ENCODE results near the gene TMEM163. TPM values are rescaled to one million over a fixed set of nuclear protein-coding genes. Genes with fewer than 3 reads are reported as not detected.

TMEM163 gene
- total RNA-seq, 1 donor from 2014 or later: 0.95 TPM

DNA sequence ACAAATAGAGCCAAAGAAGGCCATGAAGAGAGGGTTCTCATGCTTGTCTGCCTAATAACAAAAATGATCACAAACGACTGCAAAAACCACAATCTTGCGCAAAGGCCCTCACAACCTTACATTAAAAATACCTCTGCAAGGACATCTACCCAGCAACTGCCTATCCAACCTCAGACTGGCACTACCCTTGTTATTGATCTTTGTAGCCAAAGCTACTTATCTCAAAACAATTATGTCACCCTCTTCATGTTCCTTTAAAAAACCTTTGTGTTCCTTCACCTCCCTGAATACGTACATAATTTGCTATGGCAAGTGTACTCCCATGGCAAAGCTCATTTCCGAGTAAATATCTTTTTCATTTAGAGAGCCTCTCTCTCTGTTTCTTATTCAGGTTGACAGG is 44.1 kb downstream of the TMEM163 start:
- Histone ChIP-seq H3K9ac (no peak overlapping the region), H3K79me2 (ENCODE audit: low read depth) (no peaks in the 10 kb centered on the region), H3K4me1 (peaks cover 9% of the 10 kb centered on the region), H3F3A (ENCODE audit: low read depth) (no peaks in the 10 kb centered on the region), H3K4me3 (no peak overlapping the region), H4K20me1 (ENCODE audit: low read depth) (no peaks in the 10 kb centered on the region), H2AFZ (replicated peaks) (no peak overlapping the region), H3K27ac (no peak overlapping the region), H3K27me3 (no peaks in the 10 kb centered on the region), H3K36me3 (no peaks in the 10 kb centered on the region), H3K4me2 (no peak overlapping the region), H3K9me3 (ENCODE audit: low read depth) (no peaks in the 10 kb centered on the region)
- TF ChIP-seq, protein P1, sequence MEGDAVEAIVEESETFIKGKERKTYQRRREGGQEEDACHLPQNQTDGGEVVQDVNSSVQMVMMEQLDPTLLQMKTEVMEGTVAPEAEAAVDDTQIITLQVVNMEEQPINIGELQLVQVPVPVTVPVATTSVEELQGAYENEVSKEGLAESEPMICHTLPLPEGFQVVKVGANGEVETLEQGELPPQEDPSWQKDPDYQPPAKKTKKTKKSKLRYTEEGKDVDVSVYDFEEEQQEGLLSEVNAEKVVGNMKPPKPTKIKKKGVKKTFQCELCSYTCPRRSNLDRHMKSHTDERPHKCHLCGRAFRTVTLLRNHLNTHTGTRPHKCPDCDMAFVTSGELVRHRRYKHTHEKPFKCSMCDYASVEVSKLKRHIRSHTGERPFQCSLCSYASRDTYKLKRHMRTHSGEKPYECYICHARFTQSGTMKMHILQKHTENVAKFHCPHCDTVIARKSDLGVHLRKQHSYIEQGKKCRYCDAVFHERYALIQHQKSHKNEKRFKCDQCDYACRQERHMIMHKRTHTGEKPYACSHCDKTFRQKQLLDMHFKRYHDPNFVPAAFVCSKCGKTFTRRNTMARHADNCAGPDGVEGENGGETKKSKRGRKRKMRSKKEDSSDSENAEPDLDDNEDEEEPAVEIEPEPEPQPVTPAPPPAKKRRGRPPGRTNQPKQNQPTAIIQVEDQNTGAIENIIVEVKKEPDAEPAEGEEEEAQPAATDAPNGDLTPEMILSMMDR (IDR thresholded peaks at IDR 0.05): no peak
- TF ChIP-seq EZH2phosphoT487 (IDR thresholded peaks at IDR 0.05) (no peak), EZH2 (IDR thresholded peaks at IDR 0.05) (no peak)
- Mint-ChIP-seq H3K27me3 (ENCODE audit: insufficient read depth, low read depth) (no peaks in the 10 kb centered on the region), H3K36me3 (no peaks in the 10 kb centered on the region), H3K4me3 (no peak overlapping the region), H3K9me3 (peaks cover 3% of the 10 kb centered on the region), H3K27ac (no peak overlapping the region), H3K4me1 (peaks cover 8% of the 10 kb centered on the region)
- no peak for DNase-seq (ENCODE audit: low spot score)

DNA sequence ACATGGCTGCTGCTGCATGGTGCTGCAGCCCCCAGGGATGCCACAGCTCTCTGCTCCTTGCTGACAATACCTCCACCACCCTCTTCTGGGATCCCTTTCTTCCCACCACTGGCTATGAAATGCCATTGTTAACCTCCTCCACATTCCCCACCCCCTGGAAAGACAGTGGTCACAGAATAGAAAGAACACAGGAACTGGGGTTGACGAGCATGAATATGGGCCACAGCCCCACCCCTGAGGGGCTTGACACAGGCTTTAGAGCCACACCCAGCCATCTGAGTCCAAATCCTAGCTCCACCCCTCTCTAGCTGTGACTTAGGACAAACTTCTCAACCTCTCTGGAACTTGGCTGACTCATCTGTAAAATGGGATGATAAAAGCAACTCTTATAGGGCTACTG is 47.3 kb downstream of the TMEM163 start:
- Mint-ChIP-seq H3K27me3 (ENCODE audit: insufficient read depth, low read depth) (no peaks in the 10 kb centered on the region), H3K9me3 (peaks cover 3% of the 10 kb centered on the region), H3K36me3 (no peaks in the 10 kb centered on the region), H3K4me3 (no peak overlapping the region), H3K27ac (no peak overlapping the region), H3K4me1 (peaks cover 8% of the 10 kb centered on the region)
- Histone ChIP-seq H3K79me2 (ENCODE audit: low read depth) (no peaks in the 10 kb centered on the region), H3K27ac (no peak overlapping the region), H3K9me3 (ENCODE audit: low read depth) (no peaks in the 10 kb centered on the region), H3K36me3 (no peaks in the 10 kb centered on the region), H3K4me2 (peak overlapping the region; percentile 27), H4K20me1 (ENCODE audit: low read depth) (no peaks in the 10 kb centered on the region), H2AFZ (replicated peaks) (peak overlapping the region; percentile 76), H3K4me1 (peaks cover 9% of the 10 kb centered on the region), H3K9ac (no peak overlapping the region), H3F3A (ENCODE audit: low read depth) (no peaks in the 10 kb centered on the region), H3K4me3 (no peak overlapping the region), H3K27me3 (no peaks in the 10 kb centered on the region)
- peak; percentile 17 for DNase-seq (ENCODE audit: low spot score)
- TF ChIP-seq EZH2phosphoT487 (IDR thresholded peaks at IDR 0.05): no peak
- TF ChIP-seq, protein P1 (IDR thresholded peaks at IDR 0.05): no peak
- no peak for TF ChIP-seq EZH2 (IDR thresholded peaks at IDR 0.05)

DNA sequence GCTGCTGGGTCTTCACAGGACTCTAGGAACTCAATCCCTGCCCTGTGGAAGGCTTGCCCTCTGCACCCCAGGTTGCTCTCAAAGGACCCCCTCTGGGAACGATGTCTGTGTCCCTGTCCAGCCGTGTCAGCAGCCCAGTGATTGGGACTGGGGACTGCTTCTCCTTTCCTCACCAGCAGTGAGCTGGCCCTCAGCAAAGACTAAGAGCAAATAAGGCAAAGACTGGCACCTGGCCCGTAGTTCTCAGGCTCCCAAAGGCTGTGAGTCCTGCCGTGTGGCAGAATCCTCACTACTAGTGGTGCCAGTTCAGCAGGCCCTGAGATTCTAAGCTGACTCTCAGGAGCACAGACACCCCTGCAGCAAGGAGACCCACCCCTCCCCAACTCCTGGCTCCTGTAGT is 47.8 kb downstream of the TMEM163 start:
- no peaks in the 10 kb centered on the region for H3K27me3 Mint-ChIP-seq (ENCODE audit: insufficient read depth, low read depth)

More for the DNA sequence above, 47.8 kb downstream of the TMEM163 start:
- Mint-ChIP-seq H3K36me3 (no peaks in the 10 kb centered on the region), H3K4me3 (no peak overlapping the region), H3K4me1 (peaks cover 8% of the 10 kb centered on the region), H3K9me3 (peaks cover 3% of the 10 kb centered on the region), H3K27ac (no peak overlapping the region)
- peak overlapping the region; percentile 76 for H2AFZ ChIP-seq (replicated peaks)
- H3F3A ChIP-seq (ENCODE audit: low read depth): no peaks in the 10 kb centered on the region
- peaks cover 9% of the 10 kb centered on the region for H3K4me1 ChIP-seq
- no peaks in the 10 kb centered on the region for H3K9me3 ChIP-seq (ENCODE audit: low read depth)
- no peak overlapping the region for H3K4me3 ChIP-seq
- TF ChIP-seq EZH2 (IDR thresholded peaks at IDR 0.05): no peak
- TF ChIP-seq EZH2phosphoT487 (IDR thresholded peaks at IDR 0.05): no peak
- TF ChIP-seq, protein P1 (IDR thresholded peaks at IDR 0.05): no peak
- no peaks in the 10 kb centered on the region for H4K20me1 ChIP-seq (ENCODE audit: low read depth)
- no peak overlapping the region for H3K4me2 ChIP-seq
- no peaks in the 10 kb centered on the region for H3K79me2 ChIP-seq (ENCODE audit: low read depth)
- H3K27me3 ChIP-seq: no peaks in the 10 kb centered on the region
- H3K36me3 ChIP-seq: no peaks in the 10 kb centered on the region
- DNase-seq (ENCODE audit: low spot score): no peak
- H3K27ac ChIP-seq: no peak overlapping the region
- no peak overlapping the region for H3K9ac ChIP-seq

Measured in neural progenitor cell (in vitro differentiated cells).